Lower leg skin (tissue), 3 donors: ENCODE results near the gene ALDH1B1.

Experiments
- CTCF ChIP-seq, 3 donors: fragments of 450-650 bp; IDR thresholded peaks; one replicate each; pipeline ENCODE4 v1.5.1; 2016; ENCODE audit warnings: antibody characterized with exemption in 3 of 3, mild to moderate bottlenecking in 3 of 3, moderate library complexity in 2 of 3
- POLR2A ChIP-seq, 2 donors: fragments of 450-650 bp; IDR thresholded peaks; one replicate each; pipeline ENCODE4 v1.6.1; 2016 to 2017; ENCODE audit warnings: antibody characterized with exemption in 2 of 2, mild to moderate bottlenecking in 1 of 2, moderate library complexity in 1 of 2

GRCh38 chr9:38412751-38413150 is 20.2 kb downstream of the ALDH1B1 start:
- no peak for TF ChIP-seq CTCF (IDR thresholded peaks at IDR 0.05)
- TF ChIP-seq POLR2A (IDR thresholded peaks at IDR 0.05) = no peak
